CD4-positive, alpha-beta memory T cell (primary cell): ENCODE measurements around the gene D2HGDH. TPM values are rescaled to one million over a fixed set of nuclear protein-coding genes. Genes with fewer than 3 reads are reported as not detected.

Experiments used
- CTCF ChIA-PET: fragments of 350-600 bp; sonication (Branson Sonifier 250); formaldehyde crosslinking; loops from one replicate; lab custom pipeline; 2021; ENCODE audit warnings: inconsistent platforms; ENCODE audit not compliant: partially characterized antibody; lab: Charles Lee
- POLR2A ChIA-PET: fragments of 350-600 bp; sonication (Branson Sonifier 250); formaldehyde crosslinking; loops from one replicate; lab custom pipeline; 2021; ENCODE audit not compliant: partially characterized antibody; lab: Charles Lee
- DNase-seq, 5 donors: peaks; one replicate each; pipeline versions ENCODE4 v3.0.0 to v3.0.0-alpha.2; 2020 to 2022; ENCODE audit warnings: mixed read lengths in 1 of 5
- H3K27ac ChIP-seq: one replicate; pipeline ENCODE4 v1.7.0; 2013; ENCODE audit warnings: low read depth, low read length
- H3K27me3 ChIP-seq: 2 replicates; pipeline ENCODE4 v1.7.0; 2013; ENCODE audit warnings: mild to moderate bottlenecking, low read length, moderate library complexity; ENCODE audit not compliant: insufficient read depth
- H3K36me3 ChIP-seq: 2 replicates; pipeline ENCODE4 v1.7.0; 2013; ENCODE audit warnings: mild to moderate bottlenecking, low read length, moderate library complexity; ENCODE audit not compliant: insufficient read depth
- H3K4me1 ChIP-seq: 2 replicates; pipeline ENCODE4 v1.7.0; 2013; ENCODE audit warnings: mild to moderate bottlenecking, low read length, moderate library complexity; ENCODE audit not compliant: insufficient read depth
- H3K4me3 ChIP-seq, 2 donors: one replicate each; pipeline ENCODE4 v1.7.0; 2013; ENCODE audit warnings: low read length in 2 of 2, mild to moderate bottlenecking in 1 of 2
- H3K9me3 ChIP-seq, 2 donors: one replicate each; pipeline ENCODE4 v1.7.0; 2013; ENCODE audit warnings: low read length in 2 of 2, control low read depth in 1 of 2; ENCODE audit not compliant: control insufficient read depth in 1 of 2
- H3K27ac Mint-ChIP-seq, 7 donors: one replicate each; pipeline ENCODE4 v1.8.0; 2020 to 2021; ENCODE audit warnings: mixed read lengths in 7 of 7, mild to moderate bottlenecking in 6 of 7, inconsistent platforms in 3 of 7, moderate library complexity in 3 of 7
- H3K27me3 Mint-ChIP-seq, 2 donors: one replicate each; pipeline ENCODE4 v1.8.0; 2020 to 2021; ENCODE audit warnings: mixed read lengths in 2 of 2
- H3K36me3 Mint-ChIP-seq, 2 donors: one replicate each; pipeline ENCODE4 v1.8.0; 2020 to 2021; ENCODE audit warnings: mixed read lengths in 2 of 2, inconsistent platforms in 1 of 2, mild to moderate bottlenecking in 1 of 2
- H3K4me1 Mint-ChIP-seq, 4 donors: one replicate each; pipeline ENCODE4 v1.8.0; 2020 to 2021; ENCODE audit warnings: mixed read lengths in 4 of 4, mild to moderate bottlenecking in 1 of 4
- H3K4me3 Mint-ChIP-seq, 8 donors: one replicate each; pipeline ENCODE4 v1.8.0; 2020 to 2021; ENCODE audit warnings: mixed read lengths in 8 of 8, mild to moderate bottlenecking in 7 of 8, moderate library complexity in 6 of 8, inconsistent platforms in 3 of 8
- H3K9me3 Mint-ChIP-seq, 8 donors: one replicate each; pipeline ENCODE4 v1.8.0; 2020 to 2021; ENCODE audit warnings: mixed read lengths in 8 of 8, mild to moderate bottlenecking in 5 of 8, inconsistent platforms in 3 of 8, moderate library complexity in 1 of 8
- intact Hi-C: fragments of 100-400 bp; cut with micrococcal nuclease; formaldehyde crosslinking; loops from one replicate; pipeline ENCODE4 v1.15.1; 2023
- polyA plus RNA-seq, 2 donors: library from polyadenylated mRNA; unstranded; fragments of 300-500 nt; fragmentation: Illumina TruSeq; gene quantifications; one replicate each; pipeline ENCODE4 v1.2.3, GENCODE V29; 2021
- total RNA-seq, 2 experiments: library from RNA; stranded (reverse); gene quantifications; one replicate each; pipeline ENCODE4 v1.2.3, GENCODE V29; 2021

D2HGDH gene
- total and polyA plus RNA-seq, 4 experiments from 2014 or later: 0.93 to 53.9 (median 27.3) TPM

DNA sequence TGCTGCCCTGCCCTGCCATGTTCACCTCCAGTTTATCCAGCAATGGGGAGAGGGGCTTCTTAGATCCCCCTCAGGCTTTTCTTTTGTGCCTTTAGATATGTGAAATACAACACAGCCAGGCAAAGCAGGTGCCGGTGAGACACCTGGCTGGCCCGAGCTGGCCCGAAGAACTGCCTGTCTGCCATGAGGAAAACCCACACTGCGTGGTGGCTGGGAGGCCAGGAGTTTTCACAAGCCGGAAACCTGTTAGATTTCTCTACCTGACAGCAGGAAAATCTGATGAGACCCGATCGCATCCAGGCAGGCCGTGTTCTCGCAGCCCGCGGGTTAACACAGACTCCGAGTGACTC, 36.5 kb downstream of the D2HGDH start:
- H3K4me3 Mint-ChIP-seq: no peak overlapping the region
- peak overlapping the region in 1 of 7 donors; percentile 3 for H3K27ac Mint-ChIP-seq
- no peaks in the 10 kb centered on the region for H3K27me3 ChIP-seq
- peaks cover 20% of the 10 kb centered on the region for H3K4me1 ChIP-seq
- H3K27ac ChIP-seq: no peak overlapping the region
- no peaks in the 10 kb centered on the region for H3K36me3 Mint-ChIP-seq
- peaks cover 6 to 21% (median 10%) of the 10 kb centered on the region in 4 donors for H3K4me1 Mint-ChIP-seq
- H3K27me3 Mint-ChIP-seq: no peaks in the 10 kb centered on the region
- POLR2A ChIA-PET: interaction anchor here (1.0 kb wide), 1 partner anchor 9 kb away, joined by 4 read pairs; no protein-coding TSS in a partner anchor
- CTCF ChIA-PET: interaction anchor here (1.1 kb wide), 1 partner anchor 17 kb away, joined by 3 read pairs; no protein-coding TSS in a partner anchor
- no peaks in the 10 kb centered on the region for H3K36me3 ChIP-seq
- intact Hi-C loops: no loop called here
- DNase-seq: no peak
- H3K9me3 ChIP-seq: no peaks in the 10 kb centered on the region
- no peak overlapping the region for H3K4me3 ChIP-seq
- H3K9me3 Mint-ChIP-seq: no peaks in the 10 kb centered on the region

DNA sequence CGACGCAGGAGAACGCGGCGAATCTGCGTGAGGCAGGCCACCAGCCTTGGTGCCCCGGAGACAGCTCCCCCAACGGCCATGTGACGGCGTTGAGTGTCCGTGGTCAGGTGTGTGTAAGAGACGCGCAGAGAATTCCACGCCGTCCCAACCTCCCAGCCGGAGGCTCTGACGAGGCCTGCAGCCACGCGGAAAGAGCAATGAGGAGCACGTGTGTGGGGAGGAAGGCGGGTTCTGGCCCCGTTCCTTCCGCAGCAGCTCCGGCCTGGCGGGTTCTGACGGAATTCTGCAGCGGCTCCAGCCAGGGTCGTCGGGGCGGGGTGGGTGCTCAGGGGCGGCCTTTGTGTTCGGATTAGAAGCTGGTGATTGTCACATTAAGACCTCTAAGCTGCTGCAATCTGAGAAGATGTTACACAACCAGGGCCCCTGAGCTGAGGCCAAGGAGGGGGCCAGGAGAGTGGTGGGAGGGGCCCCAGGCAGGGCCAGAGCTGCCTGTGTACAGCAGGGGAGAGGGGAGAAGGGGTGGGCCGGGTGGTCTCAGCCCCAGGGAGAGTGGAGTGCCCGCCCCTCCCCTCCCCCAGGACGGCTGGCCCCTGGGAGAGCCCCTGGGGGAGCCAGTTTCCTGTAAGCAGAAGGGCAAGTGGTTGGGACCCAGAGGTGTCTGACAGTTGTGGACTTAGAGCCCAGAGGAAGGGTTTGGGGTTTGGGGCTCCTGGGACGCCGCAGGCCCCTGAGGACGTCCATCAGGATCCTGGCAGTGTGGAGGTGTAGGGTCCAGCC, 37.0 kb downstream of the D2HGDH start:
- no peaks in the 10 kb centered on the region for H3K27me3 Mint-ChIP-seq
- H3K4me3 ChIP-seq: peak overlapping the region in 1 of 2 donors; percentile 7
- peak overlapping the region; percentile 15 for H3K27ac ChIP-seq
- no peaks in the 10 kb centered on the region for H3K36me3 Mint-ChIP-seq
- H3K27ac Mint-ChIP-seq: peak overlapping the region; percentile 22 to 90 (median 74)
- POLR2A ChIA-PET: interaction anchor here (1.0 kb wide), 1 partner anchor 9 kb away, joined by 4 read pairs; no protein-coding TSS in a partner anchor
- H3K4me1 ChIP-seq: peaks cover 20% of the 10 kb centered on the region
- intact Hi-C loops: loop anchor here (1.0 kb wide), 1 partner anchor 12 kb away; no protein-coding TSS in a partner anchor
- peak in 1 of 5 donors; percentile 30 for DNase-seq
- H3K9me3 ChIP-seq: no peaks in the 10 kb centered on the region
- CTCF ChIA-PET: interaction anchor here (1.1 kb wide), 1 partner anchor 16 kb away, joined by 3 read pairs; no protein-coding TSS in a partner anchor
- H3K36me3 ChIP-seq: no peaks in the 10 kb centered on the region
- no peaks in the 10 kb centered on the region for H3K9me3 Mint-ChIP-seq
- H3K4me1 Mint-ChIP-seq: peaks cover 6 to 21% (median 10%) of the 10 kb centered on the region in 4 donors
- H3K27me3 ChIP-seq: no peaks in the 10 kb centered on the region
- peak overlapping the region in 6 of 8 donors; percentile 66 to 90 (median 76) for H3K4me3 Mint-ChIP-seq

- no peaks in the 10 kb centered on the region for H3K9me3 ChIP-seq
- Mint-ChIP-seq H3K4me3 (peak overlapping the region; percentile 63 to 90 (median 69)), H3K36me3 (no peaks in the 10 kb centered on the region), H3K27ac (peak overlapping the region; percentile 22 to 90 (median 74)), H3K9me3 (no peaks in the 10 kb centered on the region), H3K4me1 (peaks cover 6 to 21% (median 10%) of the 10 kb centered on the region in 4 donors), H3K27me3 (no peaks in the 10 kb centered on the region)
- no peaks in the 10 kb centered on the region for H3K36me3 ChIP-seq
- ChIA-PET CTCF (interaction anchor here (1.1 to 1.9 kb wide), 2 partner anchors 9 to 15 kb away, joined by 3 to 7 read pairs; no protein-coding TSS in a partner anchor), POLR2A (interaction anchor here (1.0 to 1.8 kb wide), 2 partner anchors 10 to 97 kb away, joined by 4 read pairs; partner anchors contain the start of gene RTP5)
- H3K4me1 ChIP-seq: peaks cover 20% of the 10 kb centered on the region
- no peaks in the 10 kb centered on the region for H3K27me3 ChIP-seq
- intact Hi-C loops: loop anchor here (1.0 kb wide), 1 partner anchor 13 kb away; no protein-coding TSS in a partner anchor
- H3K4me3 ChIP-seq: peak overlapping the region in 1 of 2 donors; percentile 7
- DNase-seq: peak; percentile 58 to 73 (median 66)
- H3K27ac ChIP-seq: peak overlapping the region; percentile 15
These were observed 37.7 kb downstream of the D2HGDH start for GRCh38 chr2:241772063-241772499.

DNA sequence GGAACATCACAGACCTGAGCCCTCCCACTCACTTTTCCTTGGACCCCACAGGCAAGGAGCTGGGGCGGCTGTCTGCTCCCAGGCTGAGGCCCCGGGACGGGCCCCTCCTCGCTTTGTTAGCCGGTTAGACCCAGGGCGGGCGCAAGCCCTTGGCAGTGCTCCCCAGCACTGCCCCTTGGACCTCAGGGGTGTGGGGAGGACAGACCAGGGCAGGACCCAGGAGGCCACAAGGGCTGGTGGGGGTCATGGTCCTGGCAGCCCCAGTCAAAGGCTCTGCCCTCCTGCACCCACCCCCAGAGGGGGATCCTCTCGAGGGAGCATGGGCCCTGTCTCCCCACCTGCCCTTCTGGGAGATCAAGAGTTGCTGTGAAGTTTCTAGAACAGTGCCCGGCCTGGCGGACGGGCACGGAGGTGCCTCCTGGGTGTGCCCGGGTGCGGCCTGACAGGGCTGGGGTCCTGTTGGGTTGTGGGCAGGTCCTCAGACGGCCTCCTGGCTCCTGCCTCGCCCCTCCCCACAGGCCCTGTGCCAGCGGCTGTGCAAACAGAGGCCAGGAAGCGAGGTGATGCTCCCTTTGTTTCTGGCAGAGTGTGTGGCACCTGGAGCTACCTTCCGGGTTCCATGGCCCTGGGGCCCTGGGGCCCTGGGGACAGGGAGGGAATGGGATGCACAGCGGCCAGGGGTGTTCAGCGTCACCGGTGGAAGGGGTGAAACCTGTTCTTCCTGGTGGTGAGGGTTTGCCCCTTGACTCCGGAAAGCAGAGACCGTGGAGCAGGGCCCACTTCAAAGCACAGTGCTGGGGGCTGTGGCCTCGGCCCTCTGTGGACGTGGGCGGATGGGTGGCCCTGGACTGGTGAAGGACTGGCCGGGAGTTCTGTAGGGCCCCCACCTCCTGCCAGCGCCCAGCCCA, 39.3 kb downstream of the D2HGDH start:
- ChIA-PET POLR2A (interaction anchor here (1.0 to 1.8 kb wide), 3 partner anchors 10 to 95 kb away, joined by 3 to 14 read pairs (median 4); partner anchors contain the start of gene RTP5), CTCF (interaction anchor here (1.0 to 1.9 kb wide), 3 partner anchors 11 to 35 kb away, joined by 3 to 7 read pairs (median 3); no protein-coding TSS in a partner anchor)
- Histone ChIP-seq H3K27ac (no peak overlapping the region), H3K4me3 (no peak overlapping the region), H3K9me3 (no peaks in the 10 kb centered on the region), H3K27me3 (no peaks in the 10 kb centered on the region), H3K4me1 (peaks cover 20% of the 10 kb centered on the region), H3K36me3 (no peaks in the 10 kb centered on the region)
- peaks cover 6 to 21% (median 10%) of the 10 kb centered on the region in 4 donors for H3K4me1 Mint-ChIP-seq
- peak in 1 of 5 donors; percentile 30 for DNase-seq
- no peaks in the 10 kb centered on the region for H3K27me3 Mint-ChIP-seq
- no peak overlapping the region for H3K4me3 Mint-ChIP-seq
- H3K9me3 Mint-ChIP-seq: no peaks in the 10 kb centered on the region
- no peaks in the 10 kb centered on the region for H3K36me3 Mint-ChIP-seq
- H3K27ac Mint-ChIP-seq: no peak overlapping the region
- intact Hi-C loops: no loop called here

- Histone ChIP-seq H3K27ac (no peak overlapping the region), H3K4me1 (peaks cover 20% of the 10 kb centered on the region), H3K9me3 (no peaks in the 10 kb centered on the region), H3K27me3 (no peaks in the 10 kb centered on the region), H3K4me3 (no peak overlapping the region), H3K36me3 (no peaks in the 10 kb centered on the region)
- Mint-ChIP-seq H3K36me3 (no peaks in the 10 kb centered on the region), H3K27ac (no peak overlapping the region), H3K27me3 (no peaks in the 10 kb centered on the region), H3K4me3 (no peak overlapping the region), H3K9me3 (no peaks in the 10 kb centered on the region), H3K4me1 (peaks cover 6 to 21% (median 10%) of the 10 kb centered on the region in 4 donors)
- intact Hi-C loops: no loop called here
- POLR2A ChIA-PET: interaction anchor here (1.7 kb wide), 1 partner anchor 11 kb away, joined by 14 read pairs; no protein-coding TSS in a partner anchor
- peak in 1 of 5 donors; percentile 23 for DNase-seq
- CTCF ChIA-PET: no interaction called here
These were observed 40.2 kb downstream of the D2HGDH start for GRCh38 chr2:241774419-241775222.
